SK-MEL-5 (cell line): ENCODE data around the gene RELT. TPM values are rescaled to one million over a fixed set of nuclear protein-coding genes. Genes with fewer than 3 reads are reported as not detected.
"Not testable (repeated sequence)": the region's sequence is repeated elsewhere in the genome, so short reads cannot be mapped to it uniquely, and the experiment has no call there.

ENCODE experiments used
- DNase-seq: peaks from one replicate; pipeline ENCODE4 v3.0.0-alpha.2; 2016; ENCODE audit warnings: low read depth, low spot score
- in situ Hi-C: cut with HindIII; loops from 2 replicates; pipeline ENCODE4 v1.10.0; 2016; ENCODE audit warnings: low sequenced_read_pairs, high pct_unique_total_duplicates, low pct_unique_long_range_greater_than_20kb
- total RNA-seq: library from RNA; depleted of rRNA; stranded (reverse); fragments of >200 nt; shearing (Covaris generic); gene quantifications from 2 replicates; pipeline ENCODE4 v1.2.3, GENCODE V29; 2014; rRNA removed

Gene RELT
- total RNA-seq, 1 experiment from 2014 or later, result 11.9 TPM

DNA sequence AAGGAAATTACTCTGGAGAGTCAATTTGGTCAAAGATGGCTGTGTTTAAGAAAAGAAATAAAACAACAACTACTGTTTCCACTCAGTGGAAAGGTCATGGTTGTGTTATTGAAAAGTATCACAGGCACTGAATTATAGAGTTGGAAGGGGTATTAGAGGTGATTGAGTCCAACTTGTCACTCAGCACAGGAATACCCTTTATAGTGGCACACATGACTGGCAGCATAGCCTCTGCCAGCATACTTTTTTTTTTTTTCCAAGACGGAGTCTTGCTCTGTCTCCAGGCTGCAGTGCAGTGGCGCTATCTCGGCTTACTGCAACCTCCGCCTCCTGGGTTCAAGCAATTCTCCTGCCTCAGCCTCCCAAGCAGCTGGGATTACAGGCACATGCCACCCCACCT lies 60.7 kb downstream of the RELT start:
- not testable (repeated sequence) for DNase-seq

GRCh38 chr11:73439002-73439843 lies 63.0 kb downstream of the RELT start:
- in situ Hi-C loops, result no loop called here
- no peak for DNase-seq

More for the DNA sequence above, 60.7 kb downstream of the RELT start:
- in situ Hi-C loops, result not testable (repeated sequence)

GRCh38 chr11:73445980-73446379 lies 69.8 kb downstream of the RELT start:
- DNase-seq, result no peak
- in situ Hi-C loops, result no loop called here

DNA sequence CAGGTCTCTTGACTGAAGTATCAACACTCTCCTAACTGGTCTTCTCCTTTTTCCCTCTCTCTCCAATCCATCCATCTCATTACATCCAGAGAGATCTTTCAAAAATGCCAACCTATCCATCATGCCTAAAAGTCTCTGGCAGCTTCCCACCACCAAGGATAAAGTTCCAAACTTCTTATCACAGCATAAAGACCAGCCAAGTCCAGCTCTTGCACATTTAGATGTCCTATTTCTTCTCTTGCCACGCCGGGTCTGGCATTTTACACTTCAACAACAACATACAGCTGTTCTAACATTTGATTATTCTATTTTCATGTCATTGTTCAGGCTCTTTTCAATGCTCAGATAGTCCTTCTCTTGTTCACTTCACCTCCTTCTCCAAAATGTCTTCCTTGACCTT lies 70.6 kb downstream of the RELT start:
- in situ Hi-C loops, result no loop called here
- no peak for DNase-seq

Other genes with a start within 250 kb of the RELT start
- 7.8 and 8.2 TPM in 2 replicates for gene FCHSD2, start 234.1 kb upstream of the RELT start, total RNA-seq
- gene P2RY2, start 158.1 kb upstream of the RELT start, total RNA-seq, result 0.05 TPM in 1 of 2 replicates, not detected in the other
- gene P2RY6, start 104.1 kb upstream of the RELT start, total RNA-seq, result not detected in 2 replicates
- 1.1 and 1.5 TPM in 2 replicates for gene ARHGEF17, start 68.1 kb upstream of the RELT start, total RNA-seq
- gene FAM168A, start 221.7 kb downstream of the RELT start, total RNA-seq, result 25.7 and 27.0 TPM in 2 replicates